Pons (tissue), 1 donor: ENCODE measurements around the gene USP50.
"Not testable (repeated sequence)": the region's sequence is repeated elsewhere in the genome, so short reads cannot be mapped to it uniquely, and the experiment has no call there.

Experiments used
- DNase-seq: peaks from one replicate; pipeline ENCODE4 v3.0.0-alpha.2; 2016; ENCODE audit warnings: low spot score

The USP50 gene

DNA sequence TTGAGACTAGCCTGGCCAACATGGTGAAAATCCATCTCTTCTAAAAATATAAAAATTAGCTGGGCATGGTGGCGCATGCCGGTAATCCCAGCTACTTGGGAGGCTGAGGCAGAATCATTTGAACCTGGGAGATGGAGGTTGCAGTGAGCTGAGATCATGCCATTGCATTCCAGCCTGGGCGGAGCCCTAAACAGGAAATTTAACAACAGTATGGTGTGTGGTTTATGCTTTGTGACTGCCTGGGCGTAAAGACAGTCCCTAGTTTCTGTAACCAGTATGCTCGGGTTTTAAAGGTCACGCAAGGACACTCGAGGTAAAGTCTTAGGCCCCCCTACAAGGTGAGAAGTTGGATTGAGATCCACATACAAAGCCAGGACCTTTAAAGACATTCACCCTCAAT, 43.3 kb downstream of the USP50 start:
- no peak for DNase-seq

- DNase-seq = no peak
Observed at GRCh38 chr15:50501815-50502214, 44.7 kb downstream of the USP50 start.

DNA sequence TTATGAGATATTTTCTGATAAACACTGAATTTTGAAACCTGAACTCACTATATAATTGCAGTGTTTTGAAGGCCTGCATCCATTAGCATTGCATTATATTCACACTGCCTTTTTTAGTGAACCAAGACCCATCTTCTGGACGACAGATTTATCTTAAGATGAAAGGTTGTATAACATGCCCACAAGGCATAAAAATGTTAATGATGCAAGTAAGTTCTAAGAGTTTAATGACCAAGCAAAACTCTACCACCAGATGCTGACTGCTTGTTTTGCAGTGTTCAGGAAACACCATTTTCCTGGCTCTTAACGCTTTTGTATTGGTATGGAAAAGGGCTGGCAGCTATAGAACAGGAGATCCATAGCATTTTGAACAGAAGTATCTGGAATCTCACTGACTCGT, 46.1 kb downstream of the USP50 start:
- DNase-seq = no peak

DNA sequence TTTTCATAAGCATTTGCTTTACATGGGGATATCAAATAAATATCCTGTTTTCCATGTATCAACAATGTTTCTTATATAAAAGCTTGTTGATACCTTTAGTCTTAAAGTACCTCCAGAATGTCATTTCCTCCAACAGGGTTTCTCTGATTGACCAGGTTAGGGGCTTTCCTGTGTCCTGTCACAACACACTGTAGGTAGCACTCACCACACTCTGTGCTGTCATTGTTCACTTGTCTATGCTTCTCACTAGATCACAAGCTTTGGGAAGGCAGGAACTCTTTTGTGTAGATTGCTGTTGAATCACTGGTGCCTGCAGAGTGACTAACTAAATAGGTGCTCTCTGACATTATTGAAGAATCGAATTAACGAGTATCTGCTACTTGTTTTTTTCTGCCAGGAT, 49.8 kb downstream of the USP50 start:
- DNase-seq = no peak

DNA sequence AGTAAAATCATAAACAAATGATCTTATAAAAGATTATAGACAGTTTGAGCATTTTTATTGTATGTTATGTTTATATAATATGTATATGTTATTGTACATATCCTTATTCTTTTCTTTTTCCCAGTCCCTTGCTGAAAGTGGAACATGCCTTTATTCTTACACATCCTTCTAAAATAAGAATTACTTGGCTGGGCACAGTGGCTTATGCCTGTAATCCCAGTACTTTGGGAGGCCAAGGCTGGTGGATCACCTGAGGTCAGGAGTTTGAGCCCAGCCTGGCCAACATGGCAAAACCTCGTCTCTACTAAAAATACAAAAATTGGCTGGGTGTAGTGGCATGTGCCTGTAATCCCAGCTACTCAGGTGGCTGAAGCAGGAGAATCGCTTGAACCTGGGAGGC, 51.9 kb downstream of the USP50 start:
- not testable (repeated sequence) for DNase-seq

DNA sequence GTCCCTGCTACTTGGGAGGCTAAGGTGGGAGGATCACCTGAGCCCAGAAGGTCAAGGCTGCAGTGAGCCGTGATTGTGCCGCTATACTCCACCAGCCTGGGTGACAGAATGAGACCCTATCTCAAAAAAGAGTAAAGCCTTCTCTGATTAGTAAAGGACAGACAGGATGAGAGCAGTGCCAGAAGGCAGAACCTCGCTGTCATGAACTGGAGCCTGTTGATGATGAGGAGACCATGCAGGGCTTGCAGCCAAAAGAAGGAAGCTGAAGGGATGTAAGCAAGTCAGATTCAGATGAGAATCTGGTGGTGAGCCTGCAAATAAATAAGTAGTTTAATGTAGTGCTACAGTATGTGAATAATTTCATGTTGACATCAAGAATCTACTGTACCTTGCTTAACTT, 52.8 kb downstream of the USP50 start:
- no peak for DNase-seq

- no peak for DNase-seq
Observed at GRCh38 chr15:50487287-50487686, 59.2 kb downstream of the USP50 start.

DNA sequence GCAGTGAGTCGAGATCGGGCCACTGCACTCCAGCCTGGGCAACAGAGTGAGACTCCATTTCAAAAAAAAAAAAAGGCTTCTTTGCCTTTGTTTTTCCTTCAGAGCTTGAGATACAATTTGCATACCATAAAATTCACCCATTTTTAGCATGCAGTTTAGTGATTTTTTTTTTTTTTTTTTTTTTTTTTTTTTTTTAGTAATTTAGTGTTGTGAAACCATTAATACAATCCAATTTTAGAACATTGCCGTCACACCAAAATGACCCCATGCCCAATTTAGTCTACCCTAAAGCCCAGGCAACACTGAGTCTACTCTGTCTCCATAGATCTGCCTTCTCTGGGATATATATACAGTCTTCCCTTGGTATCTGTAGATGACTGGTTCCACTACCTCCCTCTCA, 61.1 kb downstream of the USP50 start:
- no peak for DNase-seq

DNA sequence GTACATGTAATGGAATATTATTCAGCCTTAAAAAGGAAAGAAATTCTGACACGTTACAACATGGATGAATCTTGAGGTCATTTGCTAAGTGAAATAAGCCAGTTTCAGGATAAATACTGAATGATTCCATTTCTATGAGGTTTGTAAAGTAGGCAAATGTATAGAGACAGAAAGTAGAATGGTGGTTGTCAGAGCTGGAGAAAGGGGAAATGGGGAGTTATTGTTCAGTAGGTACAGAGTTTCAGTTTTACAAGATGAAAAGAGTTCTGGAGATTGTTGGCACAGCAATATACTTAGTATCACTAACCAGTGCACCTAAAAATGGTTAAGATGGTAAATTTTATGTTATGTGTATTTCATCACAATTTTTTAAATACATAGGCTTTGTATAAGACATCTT, 61.7 kb downstream of the USP50 start:
- no peak for DNase-seq

GRCh38 chr15:50476143-50476542, 70.3 kb downstream of the USP50 start:
- DNase-seq = no peak

- DNase-seq = no peak
Observed at GRCh38 chr15:50471072-50471471, 75.4 kb downstream of the USP50 start.

DNA sequence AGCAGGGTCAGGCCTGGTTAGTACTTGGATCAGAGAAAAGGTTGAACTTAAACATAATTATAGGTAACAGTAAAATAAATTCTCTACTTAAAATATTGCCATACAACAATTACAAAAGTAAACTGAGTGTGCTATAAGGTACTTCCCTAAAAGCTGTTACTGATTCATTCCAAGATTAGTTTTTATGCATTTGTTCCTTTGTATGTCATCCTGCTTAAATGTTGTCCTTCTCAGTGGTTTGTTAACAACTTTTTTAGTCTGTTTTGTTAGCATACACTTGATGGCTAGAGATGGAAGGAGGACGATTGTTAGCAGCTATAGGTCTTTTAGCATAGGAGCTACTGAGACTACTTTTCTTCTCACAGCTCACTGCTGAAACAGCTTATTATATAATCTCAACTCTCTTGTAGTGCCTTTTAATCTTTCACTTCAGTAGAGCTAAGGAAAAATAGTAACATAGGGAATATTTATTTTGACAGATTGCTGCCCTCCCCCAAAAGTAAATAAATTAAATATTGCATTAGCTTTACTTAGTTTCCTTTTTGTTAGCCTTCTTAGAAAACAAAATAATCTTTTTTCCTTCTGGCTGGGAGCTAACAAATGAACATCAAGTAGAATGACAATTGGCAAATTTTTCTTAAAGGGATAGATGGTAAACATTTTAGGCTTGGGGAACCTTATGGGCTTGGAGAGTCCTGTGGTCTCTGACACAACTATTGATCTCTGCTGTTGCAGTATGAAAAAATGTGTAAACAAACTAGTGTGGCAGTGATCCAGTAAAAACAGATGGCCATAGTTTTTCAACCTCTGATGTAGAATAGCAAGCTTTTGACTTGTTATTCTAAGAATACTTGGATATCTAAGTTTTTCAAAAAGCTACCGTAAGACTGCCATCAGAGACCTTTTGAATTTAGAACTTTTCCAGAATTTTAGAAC, 82.8 kb downstream of the USP50 start:
- peak; percentile 17 for DNase-seq

DNA sequence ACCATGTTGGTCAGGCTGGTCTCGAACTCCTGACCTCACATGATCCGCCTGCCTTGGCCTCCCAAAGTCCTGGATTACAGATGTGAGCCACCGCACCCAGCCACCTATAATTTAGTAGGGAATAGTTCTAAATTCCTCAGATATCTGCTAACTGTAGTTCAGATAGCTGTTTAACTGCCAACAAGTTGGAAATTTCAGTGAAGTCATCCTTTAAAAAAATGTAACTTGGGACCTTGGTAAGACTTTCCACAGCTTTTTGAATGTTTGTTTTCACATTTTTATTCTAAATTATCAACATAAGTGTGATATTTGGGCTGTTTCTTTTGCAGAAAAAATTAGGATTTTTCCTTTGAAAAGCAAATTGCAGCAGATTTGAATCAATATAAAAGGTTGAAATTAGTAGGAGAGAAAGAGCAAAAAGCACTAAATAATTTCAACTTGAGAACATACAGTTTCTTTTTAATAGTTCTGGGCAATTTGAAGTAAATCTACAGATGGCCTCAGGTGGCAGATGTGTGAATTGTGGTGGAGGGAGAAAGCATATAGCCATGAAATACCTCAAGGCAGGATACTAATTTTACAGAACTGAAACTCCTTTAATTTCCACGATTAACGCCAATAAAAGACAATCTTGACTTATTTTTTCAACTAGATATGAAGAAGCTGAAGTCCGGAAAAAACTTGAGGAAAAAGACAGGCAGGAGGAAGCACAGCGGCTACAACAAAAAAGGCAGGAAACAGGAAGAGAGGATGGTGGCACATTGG, 87.9 kb downstream of the USP50 start:
- DNase-seq = no peak

- DNase-seq = no peak
Observed at GRCh38 chr15:50452927-50453326, 93.5 kb downstream of the USP50 start.
